DND-41 (cell line): ENCODE measurements around the gene PDE4C.

ENCODE experiments used
- EZH2 ChIP-seq: IDR thresholded peaks from 3 replicates; pipeline ENCODE4 v1.6.1; 2012; ENCODE audit warnings: borderline replicate concordance, low read depth, mild to moderate bottlenecking, moderate library complexity, low read length, inconsistent platforms; ENCODE audit not compliant: severe bottlenecking
- TF ChIP-seq, protein P1 (sequence below): IDR thresholded peaks from 2 replicates; pipeline ENCODE4 v1.5.1; 2012; ENCODE audit warnings: borderline replicate concordance, low read length, moderate library complexity, mild to moderate bottlenecking; ENCODE audit not compliant: poor library complexity, severe bottlenecking; ENCODE audit errors: extremely low read depth

DNA sequence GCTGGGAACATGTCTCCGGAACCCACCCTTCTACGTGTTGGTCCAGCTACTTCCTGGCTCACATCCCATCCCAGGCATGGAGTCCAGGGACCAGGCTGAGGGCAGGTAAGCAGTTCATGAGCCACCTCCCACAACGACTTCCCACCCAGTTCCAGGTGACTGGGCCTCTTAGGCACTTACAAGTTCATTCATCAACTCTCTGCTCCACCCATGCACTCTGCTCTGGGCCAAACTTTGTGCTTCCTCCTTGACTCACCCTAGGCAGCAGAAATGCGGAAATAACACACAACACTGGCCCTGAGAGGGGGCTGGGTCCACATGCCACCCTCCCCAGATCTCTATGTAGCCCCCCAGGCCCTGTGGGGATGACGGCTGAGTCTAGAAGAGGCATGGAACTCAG, 27.5 kb upstream of the PDE4C start:
- TF ChIP-seq, protein P1, sequence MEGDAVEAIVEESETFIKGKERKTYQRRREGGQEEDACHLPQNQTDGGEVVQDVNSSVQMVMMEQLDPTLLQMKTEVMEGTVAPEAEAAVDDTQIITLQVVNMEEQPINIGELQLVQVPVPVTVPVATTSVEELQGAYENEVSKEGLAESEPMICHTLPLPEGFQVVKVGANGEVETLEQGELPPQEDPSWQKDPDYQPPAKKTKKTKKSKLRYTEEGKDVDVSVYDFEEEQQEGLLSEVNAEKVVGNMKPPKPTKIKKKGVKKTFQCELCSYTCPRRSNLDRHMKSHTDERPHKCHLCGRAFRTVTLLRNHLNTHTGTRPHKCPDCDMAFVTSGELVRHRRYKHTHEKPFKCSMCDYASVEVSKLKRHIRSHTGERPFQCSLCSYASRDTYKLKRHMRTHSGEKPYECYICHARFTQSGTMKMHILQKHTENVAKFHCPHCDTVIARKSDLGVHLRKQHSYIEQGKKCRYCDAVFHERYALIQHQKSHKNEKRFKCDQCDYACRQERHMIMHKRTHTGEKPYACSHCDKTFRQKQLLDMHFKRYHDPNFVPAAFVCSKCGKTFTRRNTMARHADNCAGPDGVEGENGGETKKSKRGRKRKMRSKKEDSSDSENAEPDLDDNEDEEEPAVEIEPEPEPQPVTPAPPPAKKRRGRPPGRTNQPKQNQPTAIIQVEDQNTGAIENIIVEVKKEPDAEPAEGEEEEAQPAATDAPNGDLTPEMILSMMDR: no peak
- TF ChIP-seq EZH2: no peak
